ENCODE measurements around the gene SPINT2. TPM values are rescaled to one million over a fixed set of nuclear protein-coding genes. Genes with fewer than 3 reads are reported as not detected.
A peak's percentile ranks its signal among the peaks of the same experiment; 100 is the strongest.

Gene SPINT2
- polyA plus RNA-seq, 2 of the 4 experiments (the other 2 are of a cell fraction), result 291 to 343 TPM

GRCh38 chr19:38303517-38304351 lies 39.4 kb downstream of the SPINT2 start, which contains the start of gene C19orf33 (continued):
- TF ChIP-seq REST (IDR thresholded peaks at IDR 0.05) (no peak), ATOH8 (CRISPR knock-in tag; IDR thresholded peaks at IDR 0.05; ENCODE audit: low read depth) (peak; percentile 28; the same call in 1 of the 2 replicates), BCL3 (IDR thresholded peaks at IDR 0.05) (peak; percentile 34; the same call in 1 of the 3 replicates), CTCF (IDR thresholded peaks at IDR 0.05) (no peak), ZFP36 (IDR thresholded peaks at IDR 0.05; ENCODE audit: borderline replicate concordance, partially characterized antibody) (no peak), TP53 (CRISPR knock-in tag; IDR thresholded peaks at IDR 0.05) (0 out of 2 replicates have a peak, but pooled peaks have one; percentile 19), MYC (IDR thresholded peaks at IDR 0.05; ENCODE audit: borderline replicate concordance, low read length) (peak; percentile 64; the same call in 1 of the 2 replicates), CBX8 (IDR thresholded peaks at IDR 0.05) (no peak), CBX2 (IDR thresholded peaks at IDR 0.05; ENCODE audit: borderline replicate concordance, low read depth) (no peak), KDM5A (IDR thresholded peaks at IDR 0.05) (no peak), SREBF2 (IDR thresholded peaks at IDR 0.05) (no peak), FOXS1 (CRISPR knock-in tag; IDR thresholded peaks at IDR 0.05) (peak; percentile 71; the same call in 1 of the 2 replicates), FOSB (CRISPR knock-in tag; IDR thresholded peaks at IDR 0.05) (peak; percentile 88), ZNF302 (CRISPR knock-in tag; IDR thresholded peaks at IDR 0.05) (peak; percentile 90; the same call in 1 of the 2 replicates), HOXA7 (CRISPR knock-in tag; IDR thresholded peaks at IDR 0.05) (peak; percentile 72; the same call in 1 of the 2 replicates), MAFK (IDR thresholded peaks at IDR 0.05; ENCODE audit: partially characterized antibody) (peak; percentile 29), HEYL (CRISPR knock-in tag; IDR thresholded peaks at IDR 0.05) (peak; percentile 66), EP300 (IDR thresholded peaks at IDR 0.05) (peak in 1 of 2 experiments; percentile 57; a peak in 1 of 5 replicates), ESRRA (IDR thresholded peaks at IDR 0.05; ENCODE audit: borderline replicate concordance, low read length) (peak; percentile 63), CEBPB (IDR thresholded peaks at IDR 0.05) (no peak), E2F6 (IDR thresholded peaks at IDR 0.05; ENCODE audit: borderline replicate concordance, low read depth) (no peak), MAZ (IDR thresholded peaks at IDR 0.05; ENCODE audit: borderline replicate concordance, low read depth, low read length) (no peak), HOXB13 (CRISPR knock-in tag; IDR thresholded peaks at IDR 0.05; ENCODE audit: low read depth) (peak; percentile 97), ZSCAN20 (CRISPR knock-in tag; IDR thresholded peaks at IDR 0.05) (no peak), JUNB (IDR thresholded peaks at IDR 0.05) (peak; percentile 11; the same call in 1 of the 2 replicates), EHMT2 (IDR thresholded peaks at IDR 0.05; ENCODE audit: low read depth) (no peak), HDAC2 (IDR thresholded peaks at IDR 0.05) (no peak), EHF (CRISPR knock-in tag; IDR thresholded peaks at IDR 0.05) (peak; percentile 93; the same call in 1 of the 2 replicates), KDM1A (IDR thresholded peaks at IDR 0.05; ENCODE audit: low read depth) (no peak), BHLHE40 (IDR thresholded peaks at IDR 0.05; ENCODE audit: low read depth, low read length) (0 out of 2 replicates have a peak, but pooled peaks have one; percentile 29), CHD4 (IDR thresholded peaks at IDR 0.05; ENCODE audit: borderline replicate concordance) (no peak), HES2 (IDR thresholded peaks at IDR 0.05) (no peak), RFX5 (IDR thresholded peaks at IDR 0.05) (no peak; the same call in 1 of the 2 replicates), TFCP2L1 (CRISPR knock-in tag; IDR thresholded peaks at IDR 0.05) (no peak; the same call in none of the 2 replicates), POLR2A (IDR thresholded peaks at IDR 0.05; ENCODE audit: low read length) (peak; percentile 82)
